BLaER1 (cell line): Measurements from ENCODE around the gene SNRNP40.
A peak's percentile ranks its signal among the peaks of the same experiment; 100 is the strongest.

Experiments
- H3K27ac ChIP-seq: shearing (Covaris generic); formaldehyde crosslinking; 2 replicates; pipeline ENCODE4 v1.8.1; 2022
- H3K27me3 ChIP-seq: shearing (Covaris generic); formaldehyde crosslinking; 2 replicates; pipeline ENCODE4 v1.8.1; 2022
- H3K36me3 ChIP-seq: shearing (Covaris generic); formaldehyde crosslinking; 2 replicates; pipeline ENCODE4 v1.8.1; 2022
- H3K4me1 ChIP-seq: shearing (Covaris generic); formaldehyde crosslinking; 2 replicates; pipeline ENCODE4 v1.8.1; 2022
- H3K4me2 ChIP-seq: shearing (Covaris generic); formaldehyde crosslinking; 2 replicates; pipeline ENCODE4 v1.8.1; 2022
- H3K4me3 ChIP-seq: shearing (Covaris generic); formaldehyde crosslinking; 2 replicates; pipeline ENCODE4 v1.8.1; 2022
- H3K9ac ChIP-seq: shearing (Covaris generic); formaldehyde crosslinking; 2 replicates; pipeline ENCODE4 v1.8.1; 2022
- H3K9me3 ChIP-seq: shearing (Covaris generic); formaldehyde crosslinking; 2 replicates; pipeline ENCODE4 v1.8.1; 2022
- H4K20me1 ChIP-seq: shearing (Covaris generic); formaldehyde crosslinking; 2 replicates; pipeline ENCODE4 v1.8.1; 2022
- Cebpa-rat ChIP-seq: shearing (Covaris generic); IDR thresholded peaks from 2 replicates; pipeline ENCODE4 v1.8.1; 2022

Gene SNRNP40

GRCh38 chr1:31296486-31297276, at the start of gene SNRNP40, which contains the start of gene ZCCHC17:
Gene SNRNP40, minus strand, starts transcription at chr1:31296788. Its CDS starts 37 bp downstream, at chr1:31296751.
Gene ZCCHC17, plus strand, starts transcription at chr1:31297032. Its CDS starts 13,067 bp downstream, at chr1:31310099.
- H3K27ac ChIP-seq = peak within 1 kb of the TSS; percentile 91

DNA sequence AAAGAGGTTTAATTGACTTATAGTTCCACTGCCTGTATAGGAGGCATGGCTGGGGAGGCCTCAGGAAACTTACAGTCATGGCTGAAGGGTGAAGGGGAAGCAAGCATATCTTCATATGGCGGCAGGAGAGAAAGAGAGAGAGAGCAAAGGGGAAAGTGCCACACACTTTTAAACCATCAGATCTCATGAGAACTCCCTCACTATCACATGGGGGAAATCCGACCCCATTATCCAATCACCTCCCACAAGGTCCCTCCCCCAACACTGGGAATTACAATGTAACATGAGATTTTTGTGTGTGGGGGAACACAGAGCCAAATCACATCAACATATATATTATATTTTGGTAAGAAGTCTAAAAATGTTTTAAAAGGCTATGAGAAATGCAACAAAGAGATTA, 49.0 kb upstream of the SNRNP40 start:
- Histone ChIP-seq H3K27ac (no peak overlapping the region), H3K4me1 (peaks cover 17% of the 10 kb centered on the region), H3K4me3 (no peak overlapping the region), H3K4me2 (no peak overlapping the region), H3K27me3 (no peaks in the 10 kb centered on the region), H4K20me1 (0 out of 2 replicates have a peak, but pooled peaks cover 11% of the 10 kb centered on the region), H3K9ac (no peak overlapping the region), H3K9me3 (no peaks in the 10 kb centered on the region), H3K36me3 (peaks cover 52% of the 10 kb centered on the region)
- TF ChIP-seq Cebpa-rat = no peak

More at GRCh38 chr1:31296486-31297276, at the start of gene SNRNP40, which contains the start of gene ZCCHC17:
- Histone ChIP-seq H3K4me3 (peak within 1 kb of the TSS; percentile 81), H3K9me3 (no peaks in the 10 kb centered on the region), H3K9ac (peak within 1 kb of the TSS; percentile 94), H3K4me1 (peaks cover 29% of the 10 kb centered on the region), H3K36me3 (peaks cover 47% of the 10 kb centered on the region), H3K27me3 (no peaks in the 10 kb centered on the region), H3K4me2 (peak within 1 kb of the TSS; percentile 97), H4K20me1 (peaks cover 27% of the 10 kb centered on the region)
- no peak for TF ChIP-seq Cebpa-rat

DNA sequence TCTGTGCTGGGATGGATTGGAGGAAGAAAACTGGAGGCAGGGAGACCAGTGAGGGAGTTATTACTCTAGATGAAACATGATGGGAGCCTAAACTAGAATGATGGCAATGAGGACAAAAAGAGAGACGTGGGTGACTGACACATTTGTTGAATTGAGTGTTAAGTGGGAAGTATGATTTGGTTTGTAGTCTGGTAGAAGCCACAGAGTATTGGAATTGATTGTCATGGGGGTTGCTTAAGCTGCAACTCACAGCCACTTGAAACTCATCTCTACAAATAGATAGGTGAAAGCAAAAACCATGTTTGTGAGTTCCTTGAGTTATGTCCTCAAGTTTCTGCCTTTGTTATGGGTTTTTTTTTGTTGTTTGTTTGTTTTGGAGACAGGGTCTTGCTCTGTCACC, 47.9 kb upstream of the SNRNP40 start:
- no peak overlapping the region for H3K27ac ChIP-seq
- no peak overlapping the region for H3K9ac ChIP-seq
- no peak for TF ChIP-seq Cebpa-rat
- no peak overlapping the region for H3K4me3 ChIP-seq
- peaks cover 50% of the 10 kb centered on the region for H3K36me3 ChIP-seq
- H3K9me3 ChIP-seq = no peaks in the 10 kb centered on the region
- no peak overlapping the region for H3K4me2 ChIP-seq
- peaks cover 17% of the 10 kb centered on the region for H3K4me1 ChIP-seq
- 0 out of 2 replicates have a peak, but pooled peaks cover 11% of the 10 kb centered on the region for H4K20me1 ChIP-seq
- no peaks in the 10 kb centered on the region for H3K27me3 ChIP-seq

- H3K4me1 ChIP-seq = peaks cover 10% of the 10 kb centered on the region
- peaks cover 24% of the 10 kb centered on the region for H3K36me3 ChIP-seq
- H3K9me3 ChIP-seq = no peaks in the 10 kb centered on the region
- no peaks in the 10 kb centered on the region for H3K27me3 ChIP-seq
- H4K20me1 ChIP-seq = peaks cover 11% of the 10 kb centered on the region; the same call in 1 of the 2 replicates
- no peak overlapping the region for H3K9ac ChIP-seq
- H3K27ac ChIP-seq = no peak overlapping the region
- H3K4me2 ChIP-seq = no peak overlapping the region
- no peak overlapping the region for H3K4me3 ChIP-seq
- TF ChIP-seq Cebpa-rat = no peak
Observed at GRCh38 chr1:31336687-31337467, 40.3 kb upstream of the SNRNP40 start.

- H3K9me3 ChIP-seq = no peaks in the 10 kb centered on the region
- TF ChIP-seq Cebpa-rat = no peak
- H3K4me3 ChIP-seq = no peak overlapping the region
- no peaks in the 10 kb centered on the region for H3K27me3 ChIP-seq
- peaks cover 23% of the 10 kb centered on the region for H3K36me3 ChIP-seq
- H3K4me2 ChIP-seq = no peak overlapping the region
- H3K27ac ChIP-seq = no peak overlapping the region
- peaks cover 10% of the 10 kb centered on the region for H3K4me1 ChIP-seq
- H4K20me1 ChIP-seq = peaks cover 11% of the 10 kb centered on the region; the same call in 1 of the 2 replicates
- H3K9ac ChIP-seq = no peak overlapping the region
Observed at GRCh38 chr1:31335007-31335406, 38.4 kb upstream of the SNRNP40 start.

DNA sequence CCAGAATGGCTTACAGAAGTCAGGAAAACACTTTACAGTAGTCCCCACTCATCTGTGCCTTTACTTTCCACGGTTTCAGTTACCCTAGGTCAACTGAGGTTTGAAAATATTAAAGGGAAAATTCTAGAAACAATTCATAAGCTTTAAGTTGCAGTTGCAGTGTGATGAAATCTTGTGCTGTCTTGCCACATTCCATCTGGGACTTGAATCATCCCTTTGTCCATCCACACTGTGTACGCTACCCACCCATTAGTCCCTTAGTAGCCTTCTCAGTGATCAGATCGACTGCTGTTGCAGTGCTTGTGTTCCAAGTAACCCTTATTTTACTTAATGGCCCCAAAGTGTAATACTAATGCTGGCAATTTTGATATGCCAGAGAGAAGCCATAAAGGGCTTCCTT, 30.8 kb upstream of the SNRNP40 start:
- H3K4me2 ChIP-seq = no peak overlapping the region
- H3K27ac ChIP-seq = no peak overlapping the region
- peaks cover 7% of the 10 kb centered on the region; the same call in 1 of the 2 replicates for H4K20me1 ChIP-seq
- no peak for TF ChIP-seq Cebpa-rat
- H3K9me3 ChIP-seq = no peaks in the 10 kb centered on the region
- peaks cover 25% of the 10 kb centered on the region for H3K36me3 ChIP-seq
- H3K27me3 ChIP-seq = no peaks in the 10 kb centered on the region
- H3K4me1 ChIP-seq = no peaks in the 10 kb centered on the region
- H3K9ac ChIP-seq = no peak overlapping the region
- no peak overlapping the region for H3K4me3 ChIP-seq

GRCh38 chr1:31326461-31326860, 29.9 kb upstream of the SNRNP40 start:
- H4K20me1 ChIP-seq = peaks cover 7% of the 10 kb centered on the region; the same call in 1 of the 2 replicates
- H3K27me3 ChIP-seq = no peaks in the 10 kb centered on the region
- peaks cover 33% of the 10 kb centered on the region for H3K36me3 ChIP-seq
- H3K4me3 ChIP-seq = no peak overlapping the region
- H3K4me1 ChIP-seq = no peaks in the 10 kb centered on the region
- H3K9ac ChIP-seq = no peak overlapping the region
- no peak overlapping the region for H3K27ac ChIP-seq
- no peak for TF ChIP-seq Cebpa-rat
- no peaks in the 10 kb centered on the region for H3K9me3 ChIP-seq
- H3K4me2 ChIP-seq = no peak overlapping the region

GRCh38 chr1:31324992-31325391, 28.4 kb upstream of the SNRNP40 start:
- Histone ChIP-seq H3K9ac (no peak overlapping the region), H3K36me3 (peaks cover 48% of the 10 kb centered on the region)

GRCh38 chr1:31324093-31324492, 27.5 kb upstream of the SNRNP40 start:
- peaks cover 54% of the 10 kb centered on the region for H3K36me3 ChIP-seq
- peaks cover 7% of the 10 kb centered on the region; the same call in 1 of the 2 replicates for H4K20me1 ChIP-seq
- no peaks in the 10 kb centered on the region for H3K9me3 ChIP-seq
- H3K9ac ChIP-seq = no peak overlapping the region
- no peak overlapping the region for H3K27ac ChIP-seq
- no peaks in the 10 kb centered on the region for H3K4me1 ChIP-seq
- H3K4me2 ChIP-seq = no peak overlapping the region
- no peak overlapping the region for H3K4me3 ChIP-seq
- no peak for TF ChIP-seq Cebpa-rat
- H3K27me3 ChIP-seq = no peaks in the 10 kb centered on the region

More at GRCh38 chr1:31324992-31325391, 28.4 kb upstream of the SNRNP40 start:
- Histone ChIP-seq H3K27ac (no peak overlapping the region), H4K20me1 (peaks cover 7% of the 10 kb centered on the region; the same call in 1 of the 2 replicates), H3K9me3 (no peaks in the 10 kb centered on the region), H3K27me3 (no peaks in the 10 kb centered on the region), H3K4me2 (no peak overlapping the region), H3K4me1 (no peaks in the 10 kb centered on the region), H3K4me3 (no peak overlapping the region)
- no peak for TF ChIP-seq Cebpa-rat
